Stimulated activated CD8-positive, alpha-beta memory T cell treated with anti-CD3 and anti-CD28 coated beads, Interleukin-12 subunit alpha, Interleukin-12 subunit beta, amount 100 ng/mL, for 1 hour (primary cell): ENCODE results near the gene TENM3.

Experiments used
- DNase-seq: peaks from one replicate; pipeline ENCODE4 v3.0.0-alpha.2; 2020; ENCODE audit warnings: low read depth

Gene TENM3

DNA sequence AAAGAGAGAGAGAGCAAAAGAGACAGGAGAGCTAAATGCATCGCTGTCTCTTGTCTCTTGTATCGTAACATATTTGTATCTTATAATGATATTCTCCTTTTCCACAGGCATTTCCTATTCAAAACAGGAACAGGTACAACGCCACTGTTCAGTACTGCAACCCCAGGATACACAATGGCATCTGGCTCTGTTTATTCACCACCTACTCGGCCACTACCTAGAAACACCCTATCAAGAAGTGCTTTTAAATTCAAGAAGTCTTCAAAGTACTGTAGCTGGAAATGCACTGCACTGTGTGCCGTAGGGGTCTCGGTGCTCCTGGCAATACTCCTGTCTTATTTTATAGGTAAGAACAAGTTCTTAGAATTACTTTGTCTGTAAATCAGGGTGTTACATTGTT, 385.3 kb downstream of the TENM3 start:
- no peak for DNase-seq

DNA sequence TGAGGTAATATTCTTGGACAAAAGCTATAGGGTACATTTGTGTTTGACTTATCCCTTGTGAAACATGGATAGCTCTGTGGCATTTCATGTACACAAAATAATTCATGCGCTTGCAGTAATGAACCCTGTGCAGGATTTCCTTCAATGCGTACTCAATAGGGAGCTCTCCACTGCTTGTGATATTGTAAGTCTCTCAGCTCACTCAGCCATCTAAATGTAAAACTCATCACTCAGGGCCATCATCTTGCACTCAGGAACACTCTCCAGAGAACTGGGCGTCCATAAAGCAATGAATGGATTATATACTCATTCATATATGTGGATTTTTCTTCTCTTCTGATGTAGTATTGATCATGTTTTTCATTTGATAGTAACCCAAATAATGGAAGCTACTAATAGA, 385.9 kb downstream of the TENM3 start:
- no peak for DNase-seq

DNA sequence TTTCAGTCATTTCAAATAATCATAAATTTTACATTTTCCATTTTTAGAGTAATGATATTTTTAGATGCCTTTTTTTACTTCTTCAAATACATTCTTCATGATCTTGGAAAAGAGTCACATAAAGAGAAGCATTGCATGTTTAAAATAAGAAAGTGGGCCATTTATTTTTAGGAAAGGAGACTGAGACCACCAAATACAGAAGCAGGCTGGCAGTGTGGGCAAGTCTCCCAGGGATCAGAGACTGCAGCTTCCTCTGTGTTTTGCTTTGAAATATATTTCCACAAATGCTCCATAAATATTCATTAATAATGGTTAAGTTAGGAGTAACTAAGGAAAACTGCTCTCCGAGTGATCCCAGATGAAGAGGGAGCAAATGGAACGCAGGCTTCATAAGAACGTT, 397.3 kb downstream of the TENM3 start:
- DNase-seq, result no peak

DNA sequence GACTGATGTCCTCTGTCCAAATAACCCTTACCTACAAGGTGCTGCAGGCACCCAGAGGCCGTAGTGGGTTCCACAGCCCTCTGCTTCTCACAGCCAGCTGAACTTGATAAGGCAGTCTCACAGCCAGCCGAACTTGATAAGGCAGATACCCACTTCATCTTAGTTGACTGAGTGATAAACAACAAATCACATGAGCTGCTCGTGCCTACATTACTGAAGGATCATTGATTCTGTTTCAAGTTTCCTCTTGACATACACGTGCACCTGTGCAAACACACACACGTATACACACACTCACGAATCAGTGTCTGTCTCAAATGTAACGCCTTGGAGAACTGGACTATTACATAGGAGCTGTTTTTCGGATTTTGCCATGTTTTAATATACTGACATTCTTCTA, 397.7 kb downstream of the TENM3 start:
- DNase-seq, result no peak

DNA sequence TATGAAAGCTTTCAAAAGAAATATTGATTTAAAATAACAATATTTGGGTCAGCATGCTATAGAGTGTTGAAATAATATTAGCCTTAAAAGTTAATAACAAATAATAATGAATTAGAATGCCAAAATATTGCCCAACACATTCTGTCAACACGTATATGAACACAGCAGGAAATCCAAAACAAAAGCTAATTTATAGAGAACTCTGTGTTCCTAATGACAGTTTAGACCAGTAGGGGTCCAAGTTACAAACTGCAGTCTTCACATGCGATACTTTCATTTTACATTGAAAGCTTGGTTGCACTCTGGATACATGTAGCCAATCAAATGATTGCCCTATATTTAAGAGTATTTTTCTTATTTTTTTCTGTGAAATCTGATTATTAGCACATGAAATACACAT, 399.6 kb downstream of the TENM3 start:
- DNase-seq, result no peak

DNA sequence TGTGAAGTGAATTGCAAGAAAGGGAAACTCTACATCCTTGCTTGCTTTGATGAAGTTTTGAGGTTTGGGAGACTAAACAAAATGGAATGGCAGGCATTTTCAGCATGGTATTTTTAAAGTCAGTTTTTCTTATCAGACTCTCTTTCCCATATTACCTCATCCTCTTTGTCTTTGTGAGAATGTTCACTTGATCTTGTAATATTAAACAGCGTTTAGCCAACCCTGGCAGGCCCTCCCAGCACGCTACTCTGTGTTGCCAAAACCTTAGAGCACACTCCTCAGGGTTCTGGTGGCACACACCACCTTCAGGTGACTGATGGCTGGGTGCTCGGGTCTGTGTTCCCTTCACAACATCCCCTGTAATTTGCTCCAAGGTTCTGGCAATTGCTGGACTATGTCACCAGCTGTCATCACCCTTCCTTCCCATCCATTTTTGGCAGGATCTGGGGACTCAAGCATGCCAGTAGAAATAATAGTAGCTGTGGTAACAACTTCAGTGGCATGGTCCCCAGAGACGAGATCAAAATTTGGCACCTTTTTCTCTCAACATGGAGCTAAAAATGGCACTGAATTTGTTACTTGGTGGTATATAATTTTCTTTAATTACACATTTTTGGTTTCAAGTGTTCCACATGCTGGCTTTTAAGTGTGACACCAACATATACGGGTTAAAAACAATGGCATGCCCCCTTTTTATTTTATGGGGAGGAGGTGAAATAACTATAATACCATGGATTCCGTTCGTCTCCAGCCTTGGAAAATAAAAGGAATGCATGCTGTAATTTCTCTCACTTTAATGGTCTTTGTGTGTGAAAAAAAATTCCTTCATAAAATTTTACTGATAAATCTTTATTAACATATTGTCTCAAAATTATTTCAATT, 400.8 kb downstream of the TENM3 start:
- no peak for DNase-seq

DNA sequence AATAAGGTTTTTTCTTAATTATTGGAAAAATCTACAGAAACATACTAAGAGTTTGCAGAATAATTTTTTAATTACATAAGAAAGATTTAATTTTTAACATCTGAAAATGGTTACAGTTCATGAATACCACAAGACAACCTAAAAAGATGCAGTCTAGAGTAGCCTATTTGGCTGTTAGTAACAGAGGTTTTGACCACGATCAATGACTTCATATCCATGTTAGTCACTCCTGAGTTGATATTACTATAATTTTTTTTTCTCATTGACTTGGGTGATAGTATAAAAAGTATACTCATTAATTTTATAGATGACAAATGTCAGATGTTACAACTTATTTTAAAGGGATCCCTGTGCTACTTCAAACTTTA, 401.5 kb downstream of the TENM3 start:
- DNase-seq, result no peak

DNA sequence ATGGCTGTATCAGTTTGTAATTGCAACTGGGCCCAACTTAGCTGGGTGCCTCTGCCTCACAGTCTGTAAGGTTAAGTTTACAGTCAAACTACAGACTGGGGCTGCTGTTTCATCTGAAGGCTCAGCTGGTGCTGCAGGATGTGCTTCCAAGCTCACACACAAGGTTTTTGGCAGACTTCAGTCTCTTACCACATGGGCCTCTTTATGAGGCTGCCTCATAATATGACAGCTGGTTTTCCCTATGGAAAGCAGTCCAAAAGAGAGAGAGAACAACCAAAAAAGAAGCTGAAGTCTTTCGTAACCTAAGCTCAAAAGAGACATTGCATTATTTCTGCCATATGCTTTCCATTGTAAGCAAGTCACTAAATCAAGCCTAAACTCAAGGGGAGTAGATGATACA, 402.3 kb downstream of the TENM3 start:
- no peak for DNase-seq

DNA sequence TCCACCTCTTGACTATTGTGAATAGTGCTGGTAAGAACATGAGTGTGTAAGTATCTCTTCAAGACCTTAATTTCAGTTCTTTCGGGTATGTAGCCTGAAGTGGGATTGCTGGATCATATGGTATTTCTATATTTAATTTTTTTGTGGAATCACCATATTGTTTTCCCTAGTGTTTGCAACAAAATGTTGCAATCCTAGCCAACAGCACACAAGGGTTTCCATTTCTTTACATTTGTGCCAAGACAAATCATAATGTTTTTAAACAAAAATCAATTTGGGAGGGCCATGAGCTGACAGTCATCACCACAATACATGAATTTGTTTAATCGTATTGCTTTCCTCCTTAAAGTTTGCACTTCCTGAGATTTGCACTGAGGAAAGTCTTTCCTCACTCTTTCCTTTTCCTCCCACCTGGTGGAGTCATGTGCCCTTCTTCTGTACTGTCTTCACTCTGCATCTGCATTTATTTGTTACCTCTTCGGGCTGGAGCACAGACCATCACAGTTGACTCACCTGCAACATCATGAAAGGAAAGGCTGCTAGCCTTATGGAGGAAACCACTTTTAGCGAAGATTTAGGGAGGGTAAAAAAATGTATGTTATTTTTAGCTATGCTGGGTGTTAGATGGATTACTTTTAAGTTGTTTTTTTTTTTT, 404.6 kb downstream of the TENM3 start:
- DNase-seq, result no peak

DNA sequence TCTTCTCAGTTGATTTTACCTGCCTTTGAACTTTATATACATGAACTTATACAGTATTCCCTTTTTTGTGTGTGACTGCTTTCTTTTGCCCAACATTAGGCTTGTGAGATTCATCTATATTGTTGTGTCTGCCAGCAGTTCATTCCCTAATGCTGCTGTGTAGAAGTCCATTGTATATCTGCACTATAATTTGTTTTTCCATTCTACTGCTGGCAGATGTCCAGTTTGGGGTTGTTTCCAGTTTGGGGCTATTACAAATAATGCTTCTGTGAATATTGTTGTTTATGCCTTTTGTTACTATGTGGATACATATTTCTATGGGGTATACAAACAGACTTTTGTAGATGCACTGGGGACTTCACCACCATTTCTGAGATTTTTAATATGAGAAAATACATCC, 405.6 kb downstream of the TENM3 start:
- no peak for DNase-seq

DNA sequence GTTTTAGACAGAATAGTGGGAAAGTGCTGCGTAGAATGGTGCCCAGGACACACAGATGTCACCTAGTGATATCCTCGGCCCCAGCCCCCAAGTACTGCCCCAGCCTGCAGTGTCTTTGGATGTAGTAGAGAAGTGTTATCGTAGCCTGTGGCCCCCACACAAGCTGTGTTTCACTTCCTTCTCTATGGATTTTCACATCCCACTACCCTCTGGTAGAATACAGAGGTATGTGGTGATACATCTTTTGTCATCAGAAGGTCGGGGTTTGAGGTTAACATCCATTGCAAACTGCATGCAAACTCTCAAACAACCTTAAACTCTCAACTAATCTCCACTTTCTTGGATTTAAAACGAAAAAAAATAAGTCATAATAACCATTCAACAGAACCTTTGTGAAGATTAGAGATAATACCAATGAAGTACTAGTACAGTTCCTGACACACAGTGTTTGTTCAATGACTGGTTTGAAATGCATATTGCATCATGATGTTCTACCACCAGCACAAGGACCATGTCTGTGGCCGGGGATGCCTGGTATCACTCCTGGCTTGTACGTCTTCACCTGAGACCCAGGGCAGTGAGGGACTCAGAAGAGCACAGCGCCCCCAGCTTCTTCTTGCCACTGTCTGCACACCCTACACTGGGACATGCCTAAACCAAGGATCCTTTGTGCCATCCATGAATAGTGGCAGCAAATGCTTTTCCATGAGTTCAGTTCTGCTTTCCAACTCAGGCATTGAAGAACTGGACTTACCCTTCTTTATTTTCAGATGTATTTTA, 406.7 kb downstream of the TENM3 start:
- DNase-seq, result no peak

DNA sequence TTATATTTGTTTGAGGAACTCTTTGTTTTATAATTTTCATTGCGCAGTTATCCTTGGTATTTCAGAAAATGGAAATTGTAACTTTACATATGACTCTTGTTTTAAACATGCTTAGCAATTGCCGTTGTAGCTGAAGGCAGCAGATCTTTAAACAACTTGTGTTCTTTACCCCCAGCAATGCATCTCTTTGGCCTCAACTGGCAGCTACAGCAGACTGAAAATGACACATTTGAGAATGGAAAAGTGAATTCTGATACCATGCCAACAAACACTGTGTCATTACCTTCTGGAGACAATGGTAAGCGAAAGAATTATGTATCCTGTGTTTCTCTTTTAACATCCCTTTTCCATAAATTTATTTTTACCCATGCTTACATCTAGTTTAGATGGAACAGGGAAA, 410.4 kb downstream of the TENM3 start:
- no peak for DNase-seq

DNA sequence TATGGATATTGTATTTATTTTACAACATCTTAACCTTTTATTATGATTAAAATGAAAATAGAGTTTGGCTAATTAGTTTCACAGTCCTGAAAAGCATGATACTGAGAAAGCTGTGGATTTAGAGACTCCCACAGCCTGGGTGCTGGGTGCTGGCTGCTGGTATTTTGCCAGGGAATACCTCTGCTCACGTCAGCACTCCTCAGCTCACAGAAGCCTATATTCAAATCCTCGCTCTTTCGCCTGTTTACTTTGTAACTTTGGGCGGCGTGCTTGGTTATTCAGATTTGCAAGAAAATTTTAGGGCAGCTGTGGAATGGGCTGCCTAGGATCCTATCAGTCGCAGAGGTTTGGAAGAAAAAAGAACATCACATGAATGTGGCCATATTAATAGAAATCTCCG, 412.1 kb downstream of the TENM3 start:
- DNase-seq, result no peak

DNA sequence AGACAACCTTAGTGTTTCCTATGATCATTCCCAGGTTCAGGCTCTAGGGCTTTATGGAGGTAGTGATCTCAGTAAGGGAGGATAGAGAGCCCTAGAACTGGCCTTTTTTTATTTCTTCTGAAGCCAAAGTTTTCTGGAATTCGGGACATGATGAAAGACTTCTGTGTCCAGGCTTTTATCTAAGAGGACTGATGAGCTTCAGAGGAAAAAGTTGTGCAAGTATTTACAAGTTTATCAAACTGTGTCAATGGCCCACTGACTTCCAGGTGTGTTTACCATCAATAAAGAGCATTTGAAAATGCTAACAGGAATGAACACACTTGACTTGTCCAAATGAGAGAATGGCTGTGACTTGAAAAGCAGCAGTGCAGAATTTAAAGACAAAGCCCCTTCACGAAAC, 419.3 kb downstream of the TENM3 start:
- no peak for DNase-seq

DNA sequence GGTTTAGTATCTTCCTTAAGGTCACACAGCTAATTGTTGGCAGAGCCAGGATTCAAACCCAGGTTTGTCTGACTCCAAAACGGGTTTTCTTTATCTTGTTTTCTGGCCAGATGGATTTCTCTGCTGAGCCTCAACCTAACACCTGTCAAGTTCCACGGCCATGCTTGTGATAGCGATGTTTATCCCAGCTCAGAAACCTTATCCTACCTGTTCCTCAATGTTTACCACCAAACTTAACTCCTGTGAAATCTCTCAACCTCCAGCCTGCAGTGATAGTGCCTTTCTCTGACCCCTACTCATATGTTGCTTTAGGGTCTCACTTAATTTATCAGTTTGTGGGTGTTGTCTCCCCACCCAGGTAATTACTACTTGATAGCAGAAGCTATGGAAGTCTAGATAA, 428.0 kb downstream of the TENM3 start:
- no peak for DNase-seq

DNA sequence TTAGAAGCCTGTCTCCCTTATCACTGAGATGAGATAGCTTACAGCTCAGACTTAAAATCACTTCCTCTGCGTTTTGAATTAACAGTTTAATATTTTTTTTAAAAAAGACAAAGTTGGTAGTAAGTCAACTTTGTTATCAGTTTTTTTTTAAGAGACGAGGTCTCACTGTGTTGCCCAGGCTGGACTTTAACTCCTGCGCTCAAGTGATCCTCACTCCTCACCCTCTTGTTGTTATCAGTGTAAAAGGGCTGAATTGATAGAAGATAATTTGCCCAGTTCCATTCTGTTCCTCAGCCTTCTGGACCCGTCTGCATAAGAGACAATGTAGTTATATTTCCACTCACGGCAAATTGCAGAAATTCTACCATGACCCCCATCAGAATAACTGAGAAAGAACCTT, 428.5 kb downstream of the TENM3 start:
- DNase-seq, result no peak

DNA sequence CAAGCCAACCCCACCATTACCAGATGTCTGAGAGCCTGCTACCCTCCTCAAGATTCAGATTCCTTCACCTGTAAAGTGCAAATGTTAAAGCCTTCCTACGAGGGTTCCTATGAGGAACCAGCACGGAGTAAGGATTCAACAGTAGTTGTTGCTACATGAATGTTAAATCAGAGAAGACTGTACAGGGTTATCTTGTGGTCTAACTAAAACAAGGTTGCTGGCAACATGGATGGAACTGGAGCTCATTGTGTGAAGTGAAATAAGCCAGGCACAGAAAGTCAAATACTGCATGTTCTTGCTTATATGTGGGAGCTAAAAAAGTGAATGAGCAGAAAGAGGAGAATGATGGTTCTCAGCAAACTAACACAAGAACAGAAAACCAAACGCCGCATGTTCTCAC, 435.4 kb downstream of the TENM3 start:
- no peak for DNase-seq

DNA sequence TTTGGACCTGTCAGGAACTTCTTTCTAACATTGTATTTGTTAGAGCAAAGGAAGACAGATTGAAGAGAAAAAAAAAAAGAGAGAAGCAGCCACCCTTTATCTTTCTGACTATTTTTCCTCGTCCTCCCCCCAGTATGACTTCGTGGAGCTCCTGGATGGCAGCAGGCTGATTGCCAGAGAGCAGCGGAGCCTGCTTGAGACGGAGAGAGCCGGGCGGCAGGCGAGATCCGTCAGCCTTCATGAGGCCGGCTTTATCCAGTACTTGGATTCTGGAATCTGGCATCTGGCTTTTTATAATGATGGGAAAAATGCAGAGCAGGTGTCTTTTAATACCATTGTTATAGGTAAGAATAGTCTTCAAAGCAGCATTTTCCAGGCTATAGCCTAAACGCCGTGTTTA, 436.3 kb downstream of the TENM3 start:
- no peak for DNase-seq

DNA sequence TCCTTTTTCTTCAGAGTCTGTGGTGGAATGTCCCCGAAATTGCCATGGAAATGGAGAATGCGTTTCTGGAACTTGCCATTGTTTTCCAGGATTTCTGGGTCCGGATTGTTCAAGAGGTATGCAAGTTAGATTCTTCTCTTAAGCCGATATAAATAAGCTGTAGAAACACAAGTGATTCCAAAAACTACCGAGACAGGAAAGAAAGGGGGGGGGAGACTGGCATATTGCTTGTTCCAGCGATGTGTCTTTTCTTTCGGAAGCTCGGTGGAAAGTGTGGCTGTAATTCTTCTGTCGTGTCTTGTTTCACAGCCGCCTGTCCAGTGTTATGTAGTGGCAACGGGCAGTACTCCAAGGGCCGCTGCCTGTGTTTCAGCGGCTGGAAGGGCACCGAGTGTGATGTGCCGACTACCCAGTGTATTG, 437.0 kb downstream of the TENM3 start:
- DNase-seq, result no peak

DNA sequence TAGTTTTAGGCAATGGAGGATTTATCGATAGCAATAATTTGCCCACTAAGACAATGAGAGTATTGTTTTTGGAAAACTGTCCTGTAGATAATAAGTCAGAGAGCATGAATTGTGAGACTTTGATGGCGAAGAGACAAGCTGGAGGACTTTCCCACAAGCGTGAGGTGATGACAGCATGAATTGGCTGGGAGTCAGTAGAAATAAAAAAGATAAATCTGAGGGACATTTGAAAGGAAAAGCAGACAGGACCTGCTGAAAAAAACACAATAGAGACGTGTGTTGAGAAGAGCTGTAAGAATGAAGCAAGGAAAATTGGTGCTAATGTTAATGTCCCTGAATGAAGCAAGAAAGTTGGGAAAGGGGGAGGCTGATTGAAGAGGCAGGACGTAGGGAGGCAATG, 440.5 kb downstream of the TENM3 start:
- DNase-seq, result no peak

DNA sequence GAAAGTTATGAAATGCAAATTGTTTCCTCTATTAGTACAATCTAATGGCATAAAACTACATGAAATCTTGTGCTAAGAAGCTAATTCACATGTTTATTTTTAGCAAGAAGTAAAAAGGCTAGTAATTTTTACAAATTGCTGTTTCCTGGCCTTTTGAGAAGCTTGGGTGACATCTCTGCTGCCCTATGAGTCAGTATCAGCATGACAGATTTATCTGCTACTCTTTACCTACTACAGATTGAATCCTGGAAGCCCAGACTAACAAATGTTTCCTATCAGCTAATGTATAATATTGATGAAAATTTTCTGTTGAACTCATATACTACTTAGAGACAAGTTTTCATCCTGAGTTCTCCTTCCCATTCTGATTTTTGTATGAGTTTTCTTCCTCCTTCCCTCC, 441.6 kb downstream of the TENM3 start:
- DNase-seq, result no peak

DNA sequence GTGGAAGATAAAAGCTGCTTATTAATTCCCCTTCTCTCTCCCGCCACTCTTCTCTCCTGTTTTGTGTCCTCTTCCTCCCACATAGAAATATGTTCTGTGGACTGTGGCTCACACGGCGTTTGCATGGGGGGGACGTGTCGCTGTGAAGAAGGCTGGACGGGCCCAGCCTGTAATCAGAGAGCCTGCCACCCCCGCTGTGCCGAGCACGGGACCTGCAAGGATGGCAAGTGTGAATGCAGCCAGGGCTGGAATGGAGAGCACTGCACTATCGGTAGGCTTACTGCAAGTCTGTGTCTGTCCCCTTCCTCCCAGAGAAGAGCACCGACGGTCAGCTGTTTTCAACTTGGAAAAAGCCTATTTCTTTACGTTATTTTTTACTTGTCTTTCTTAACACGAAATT, 444.9 kb downstream of the TENM3 start:
- no peak for DNase-seq

DNA sequence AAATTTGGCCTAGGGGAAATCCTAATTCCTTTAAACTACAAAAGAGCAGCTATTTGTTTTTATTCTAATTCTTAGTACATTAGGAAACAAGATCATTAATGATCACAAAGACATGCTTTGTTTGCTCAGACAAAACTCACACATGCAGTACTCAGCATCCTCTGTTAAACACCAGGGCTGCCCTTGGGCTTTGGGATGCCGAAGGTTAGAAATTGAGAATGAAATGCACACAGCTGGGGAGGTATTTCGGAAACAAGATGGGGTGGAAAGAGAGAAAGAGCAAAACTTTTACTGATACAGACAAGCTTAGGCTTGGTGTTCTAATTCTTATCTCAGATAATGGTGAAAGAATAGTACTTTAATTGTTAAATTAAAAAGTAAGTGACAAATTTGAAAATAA, 451.3 kb downstream of the TENM3 start:
- DNase-seq, result no peak
